IMR-90 (cell line): Measurements from ENCODE around the gene TNS1. TPM values are rescaled to one million over a fixed set of nuclear protein-coding genes. Genes with fewer than 3 reads are reported as not detected.
A peak's percentile ranks its signal among the peaks of the same experiment; 100 is the strongest.

Experiments used
- ATAC-seq: fragments of 200-7000 bp; cut with Tn5 transposase; 2 replicates; pipeline ENCODE4 v1.9.1; 2020; ENCODE audit warnings: low read depth, mild to moderate bottlenecking, moderate library complexity
- BruUV-seq: library from RNA; stranded (reverse); fragments of 400-500 nt; replicated peaks from 2 replicates; lab custom pipeline; 2021; lab: Mats Ljungman, UMichigan
- CTCF ChIA-PET: fragments of 300-600 bp; formaldehyde crosslinking; extraction: SDS; loops from one replicate; lab custom pipeline; 2021; ENCODE audit warnings: antibody characterized with exemption; lab: Yijun Ruan, JAX
- POLR2A ChIA-PET: fragments of 300-600 bp; sonication (Branson Sonifier 250); formaldehyde crosslinking; loops from one replicate; lab custom pipeline; 2022; ENCODE audit warnings: antibody characterized with exemption; ENCODE audit not compliant: unreplicated experiment; lab: Charles Lee
- DNase-seq: peaks from one replicate; pipeline ENCODE4 v3.0.0; 2013
- H2AFZ ChIP-seq: replicated peaks from 2 replicates; pipeline ENCODE3; 2013; ENCODE audit warnings: low read length, mild to moderate bottlenecking; ENCODE audit not compliant: poor library complexity
- H2AK5ac ChIP-seq: 2 replicates; pipeline ENCODE4 v1.6.1; 2013; ENCODE audit warnings: low read depth, low read length, inconsistent platforms
- H2AK9ac ChIP-seq: replicated peaks from 2 replicates; pipeline ENCODE3; 2013; ENCODE audit warnings: mild to moderate bottlenecking, low read depth, low read length, moderate library complexity; ENCODE audit not compliant: poor library complexity
- H2BK120ac ChIP-seq: 2 replicates; pipeline ENCODE4 v1.6.1; 2013; ENCODE audit warnings: low read depth, low read length, inconsistent platforms
- H2BK15ac ChIP-seq: 3 replicates; pipeline ENCODE4 v1.6.1; 2013; ENCODE audit warnings: low read depth, low read length, inconsistent platforms
- H2BK20ac ChIP-seq: 2 replicates; pipeline ENCODE4 v1.6.1; 2013; ENCODE audit warnings: low read depth, mild to moderate bottlenecking, inconsistent platforms, low read length, moderate library complexity
- H2BK5ac ChIP-seq: 2 replicates; pipeline ENCODE4 v1.6.1; 2013; ENCODE audit warnings: mild to moderate bottlenecking, low read depth, low read length, inconsistent platforms; ENCODE audit not compliant: poor library complexity, severe bottlenecking
- H3K14ac ChIP-seq: replicated peaks from 2 replicates; pipeline ENCODE4 v1.6.1; 2013; ENCODE audit warnings: low read depth, low read length, inconsistent platforms
- H3K18ac ChIP-seq: 2 replicates; pipeline ENCODE4 v1.6.1; 2013; ENCODE audit warnings: low read depth, low read length, control low read depth
- H3K23ac ChIP-seq: 2 replicates; pipeline ENCODE4 v1.6.1; 2013; ENCODE audit warnings: low read depth, low read length, inconsistent platforms
- H3K27ac ChIP-seq: 2 replicates; pipeline ENCODE4 v1.5.1; 2013; ENCODE audit warnings: mild to moderate bottlenecking, control low read depth, low read length; ENCODE audit not compliant: insufficient read depth
- H3K27me3 ChIP-seq: 2 replicates; pipeline ENCODE4 v1.6.1; 2013; ENCODE audit warnings: low read length; ENCODE audit not compliant: control insufficient read depth, insufficient read depth
- H3K36me3 ChIP-seq: 2 replicates; pipeline ENCODE4 v1.6.1; 2013; ENCODE audit warnings: low read length, mixed read lengths; ENCODE audit not compliant: control insufficient read depth, insufficient read depth
- H3K4ac ChIP-seq: 2 replicates; pipeline ENCODE4 v1.6.1; 2013; ENCODE audit warnings: low read depth, low read length, inconsistent platforms
- H3K4me1 ChIP-seq: 2 replicates; pipeline ENCODE4 v1.6.1; 2013; ENCODE audit warnings: low read length, mixed read lengths; ENCODE audit not compliant: control insufficient read depth, insufficient read depth
- H3K4me2 ChIP-seq: 2 replicates; pipeline ENCODE4 v1.6.1; 2013; ENCODE audit warnings: low read depth, mild to moderate bottlenecking, control low read depth, low read length, moderate library complexity
- H3K4me3 ChIP-seq: 2 replicates; pipeline ENCODE4 v1.5.1; 2013; ENCODE audit warnings: low read depth, mild to moderate bottlenecking, control low read depth, low read length, moderate library complexity; ENCODE audit not compliant: insufficient read depth
- H3K56ac ChIP-seq: 2 replicates; pipeline ENCODE4 v1.6.1; 2013; ENCODE audit warnings: low read length, inconsistent platforms; ENCODE audit not compliant: insufficient read depth; ENCODE audit errors: extremely low read depth
- H3K79me1 ChIP-seq, 2 experiments: 2 replicates each; pipeline ENCODE4 v1.6.1; 2013; ENCODE audit warnings: low read length in 2 of 2, inconsistent platforms in 1 of 2, low read depth in 1 of 2
- H3K9ac ChIP-seq: 2 replicates; pipeline ENCODE4 v1.6.1; 2013; ENCODE audit warnings: low read depth, low read length, control low read depth
- H3K9me1 ChIP-seq: 2 replicates; pipeline ENCODE4 v1.6.1; 2013; ENCODE audit warnings: low read length, inconsistent platforms; ENCODE audit not compliant: insufficient read depth
- H3K9me3 ChIP-seq: 2 replicates; pipeline ENCODE4 v1.6.1; 2013; ENCODE audit warnings: low read length; ENCODE audit not compliant: control insufficient read depth, insufficient read depth
- H4K20me1 ChIP-seq: 2 replicates; pipeline ENCODE4 v1.6.1; 2013; ENCODE audit warnings: low read length, inconsistent platforms; ENCODE audit not compliant: insufficient read depth
- H4K5ac ChIP-seq: 2 replicates; pipeline ENCODE4 v1.6.1; 2013; ENCODE audit warnings: mild to moderate bottlenecking, low read depth, low read length, control low read depth
- H4K8ac ChIP-seq, 2 experiments: 2 replicates each; pipeline ENCODE4 v1.6.1; 2013; ENCODE audit warnings: low read depth in 2 of 2, low read length in 2 of 2, control low read depth in 1 of 2, inconsistent platforms in 1 of 2
- H4K91ac ChIP-seq: 2 replicates; pipeline ENCODE4 v1.6.1; 2013; ENCODE audit warnings: low read depth, low read length, inconsistent platforms; ENCODE audit not compliant: insufficient read depth
- CEBPB ChIP-seq: IDR thresholded peaks from 2 replicates; pipeline ENCODE4 v1.6.1; 2012; ENCODE audit warnings: low read depth, low read length, improper control_type of control experiment
- MAZ ChIP-seq: IDR thresholded peaks from 2 replicates; pipeline ENCODE4 v1.6.1; 2012; ENCODE audit warnings: low read depth, mild to moderate bottlenecking, low read length, improper control_type of control experiment, moderate library complexity, borderline replicate concordance
- POLR2A ChIP-seq: IDR thresholded peaks from 2 replicates; pipeline ENCODE4 v1.6.1; 2012; ENCODE audit warnings: mild to moderate bottlenecking, low read depth, low read length
- WGBS, 2 experiments: methylation state at CpG; one replicate each; pipeline versions ENCODE4 v1.1.5 to v1.1.7; 2013; ENCODE audit warnings: missing lambda C conversion rate in 2 of 2; ENCODE audit not compliant: insufficient read length in 1 of 2; ENCODE audit errors: extremely low coverage in 2 of 2; 5-methylcytosine and 5-hydroxymethylcytosine counted together
- dilution Hi-C: fragments of 300-500 bp; cut with HindIII; formaldehyde crosslinking; loops from one replicate; pipeline ENCODE4 v1.14.3; 2018; ENCODE audit warnings: low sequenced_read_pairs; ENCODE audit not compliant: unreplicated experiment
- in situ Hi-C: fragments of 300-500 bp; cut with MboI; formaldehyde crosslinking; loops from 3 replicates; pipeline ENCODE4 v1.14.3; 2019; ENCODE audit warnings: low sequenced_read_pairs, inconsistent platforms, mixed read lengths
- intact Hi-C: fragments of 100-400 bp; cut with micrococcal nuclease; formaldehyde crosslinking; loops from 2 replicates; pipeline ENCODE4 v1.10.0; 2022
- polyA plus RNA-seq, 3 experiments: library from polyadenylated mRNA; depleted of rRNA; stranded (reverse); fragments of >200 nt; gene quantifications; 2 replicates each; pipeline ENCODE4 v1.2.3, GENCODE V29; 2012; ENCODE audit warnings: low replicate concordance in 1 of 3
- total RNA-seq: library from RNA; depleted of rRNA; stranded (reverse); fragments of >200 nt; gene quantifications from 2 replicates; pipeline ENCODE4 v1.2.3, GENCODE V29; 2012
- TF ChIP-seq, protein P1 (sequence below): fragments of 150-350 bp; IDR thresholded peaks from 2 replicates; pipeline ENCODE4 v1.6.1; 2016; ENCODE audit warnings: low read depth, mild to moderate bottlenecking, low read length, moderate library complexity, borderline replicate concordance

Gene TNS1
- total and polyA plus RNA-seq, 2 of the 4 experiments (the other 2 are of a cell fraction), result 41.1 to 45.2 TPM

- DNase-seq, result peak; percentile 55
- H3K9me1 ChIP-seq, result peaks cover 28% of the 10 kb centered on the region
- H3K79me1 ChIP-seq, result peaks cover 17 to 67% of the 10 kb centered on the region in 2 experiments
- peak overlapping the region; percentile 94 for H3K27ac ChIP-seq
- intact Hi-C loops (no loop called here), dilution Hi-C loops (no loop called here), in situ Hi-C loops (no loop called here)
- peak overlapping the region; percentile 83 for H2BK5ac ChIP-seq
- peak overlapping the region; percentile 73 for H4K5ac ChIP-seq
- peak overlapping the region; percentile 81 for H4K91ac ChIP-seq
- CTCF ChIA-PET, result no interaction called here
- peak overlapping the region; percentile 64; the same call in 1 of the 2 replicates for H3K23ac ChIP-seq
- peak overlapping the region; percentile 95 for H2AK5ac ChIP-seq
- peak overlapping the region; percentile 92 for H3K14ac ChIP-seq
- peaks cover 45% of the 10 kb centered on the region for H3K4me1 ChIP-seq
- peak overlapping the region; percentile 63 to 77; a peak in 3 of 4 replicates for H4K8ac ChIP-seq
- POLR2A ChIA-PET, result no interaction called here
- H3K9me3 ChIP-seq, result no peaks in the 10 kb centered on the region
- TF ChIP-seq, protein P1, sequence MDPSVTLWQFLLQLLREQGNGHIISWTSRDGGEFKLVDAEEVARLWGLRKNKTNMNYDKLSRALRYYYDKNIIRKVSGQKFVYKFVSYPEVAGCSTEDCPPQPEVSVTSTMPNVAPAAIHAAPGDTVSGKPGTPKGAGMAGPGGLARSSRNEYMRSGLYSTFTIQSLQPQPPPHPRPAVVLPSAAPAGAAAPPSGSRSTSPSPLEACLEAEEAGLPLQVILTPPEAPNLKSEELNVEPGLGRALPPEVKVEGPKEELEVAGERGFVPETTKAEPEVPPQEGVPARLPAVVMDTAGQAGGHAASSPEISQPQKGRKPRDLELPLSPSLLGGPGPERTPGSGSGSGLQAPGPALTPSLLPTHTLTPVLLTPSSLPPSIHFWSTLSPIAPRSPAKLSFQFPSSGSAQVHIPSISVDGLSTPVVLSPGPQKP, result no peak
- TF ChIP-seq POLR2A (no peak; the same call in 1 of the 2 replicates), CEBPB (no peak), MAZ (no peak)
- H4K20me1 ChIP-seq, result peaks cover 15% of the 10 kb centered on the region; the same call in 1 of the 2 replicates
- peak overlapping the region; percentile 93 for H3K4me2 ChIP-seq
- no peak overlapping the region for H3K4me3 ChIP-seq
- peak; percentile 8 for ATAC-seq
- H3K56ac ChIP-seq, result no peak overlapping the region
- peak overlapping the region; percentile 94 for H3K4ac ChIP-seq
- H2AK9ac ChIP-seq, result peak overlapping the region; percentile 94
- WGBS, 2 experiments, result no CpG with 5 or more reads among the region's 11 CpGs
- peak overlapping the region; percentile 95 for H3K9ac ChIP-seq
- peak overlapping the region; percentile 69; the same call in 1 of the 2 replicates for H2BK20ac ChIP-seq
- no TSS peak for BruUV-seq
- peak overlapping the region; percentile 90 for H3K18ac ChIP-seq
- peak overlapping the region; percentile 87 for H2AFZ ChIP-seq
- H3K27me3 ChIP-seq, result no peaks in the 10 kb centered on the region
- H2BK120ac ChIP-seq, result peak overlapping the region; percentile 86
- H3K36me3 ChIP-seq, result no peaks in the 10 kb centered on the region
- H2BK15ac ChIP-seq, result peak overlapping the region; percentile 16; the same call in 2 of the 3 replicates
Measured at GRCh38 chr2:218003281-218003944, 618 bp upstream of the TNS1 start.
